Lower leg skin (tissue), 3 donors: ENCODE results near the gene SSH3.

ENCODE experiments used
- POLR2A ChIP-seq, 2 donors: fragments of 450-650 bp; IDR thresholded peaks; one replicate each; pipeline ENCODE4 v1.6.1; 2016 to 2017; ENCODE audit warnings: antibody characterized with exemption in 2 of 2, mild to moderate bottlenecking in 1 of 2, moderate library complexity in 1 of 2
- TF ChIP-seq, protein P1 (sequence below), 3 donors: fragments of 450-650 bp; IDR thresholded peaks; one replicate each; pipeline ENCODE4 v1.5.1; 2016; ENCODE audit warnings: antibody characterized with exemption in 3 of 3, mild to moderate bottlenecking in 3 of 3, moderate library complexity in 2 of 3

DNA sequence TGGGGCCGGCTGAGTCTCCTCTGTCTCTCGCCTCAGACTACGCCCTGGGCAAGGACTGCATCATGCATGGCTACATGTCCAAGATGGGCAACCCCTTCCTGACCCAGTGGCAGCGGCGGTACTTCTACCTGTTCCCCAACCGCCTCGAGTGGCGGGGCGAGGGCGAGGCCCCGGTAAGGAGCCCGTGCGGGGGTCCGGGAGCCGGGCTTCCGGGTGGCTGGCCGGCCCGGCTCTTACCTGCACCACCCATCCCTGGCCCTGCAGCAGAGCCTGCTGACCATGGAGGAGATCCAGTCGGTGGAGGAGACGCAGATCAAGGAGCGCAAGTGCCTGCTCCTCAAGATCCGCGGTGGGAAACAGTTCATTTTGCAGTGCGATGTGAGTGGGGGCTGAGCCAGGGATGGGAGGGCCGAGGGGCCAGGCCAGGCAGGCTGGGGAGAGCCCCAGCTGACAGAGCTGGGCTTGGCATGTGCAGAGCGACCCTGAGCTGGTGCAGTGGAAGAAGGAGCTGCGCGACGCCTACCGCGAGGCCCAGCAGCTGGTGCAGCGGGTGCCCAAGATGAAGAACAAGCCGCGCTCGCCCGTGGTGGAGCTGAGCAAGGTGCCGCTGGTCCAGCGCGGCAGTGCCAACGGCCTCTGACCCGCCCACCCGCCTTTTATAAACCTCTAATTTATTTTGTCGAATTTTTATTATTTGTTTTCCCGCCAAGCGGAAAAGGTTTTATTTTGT lies 18.4 kb upstream of the SSH3 start:
- no peak for TF ChIP-seq POLR2A (IDR thresholded peaks at IDR 0.05)
- TF ChIP-seq, protein P1, sequence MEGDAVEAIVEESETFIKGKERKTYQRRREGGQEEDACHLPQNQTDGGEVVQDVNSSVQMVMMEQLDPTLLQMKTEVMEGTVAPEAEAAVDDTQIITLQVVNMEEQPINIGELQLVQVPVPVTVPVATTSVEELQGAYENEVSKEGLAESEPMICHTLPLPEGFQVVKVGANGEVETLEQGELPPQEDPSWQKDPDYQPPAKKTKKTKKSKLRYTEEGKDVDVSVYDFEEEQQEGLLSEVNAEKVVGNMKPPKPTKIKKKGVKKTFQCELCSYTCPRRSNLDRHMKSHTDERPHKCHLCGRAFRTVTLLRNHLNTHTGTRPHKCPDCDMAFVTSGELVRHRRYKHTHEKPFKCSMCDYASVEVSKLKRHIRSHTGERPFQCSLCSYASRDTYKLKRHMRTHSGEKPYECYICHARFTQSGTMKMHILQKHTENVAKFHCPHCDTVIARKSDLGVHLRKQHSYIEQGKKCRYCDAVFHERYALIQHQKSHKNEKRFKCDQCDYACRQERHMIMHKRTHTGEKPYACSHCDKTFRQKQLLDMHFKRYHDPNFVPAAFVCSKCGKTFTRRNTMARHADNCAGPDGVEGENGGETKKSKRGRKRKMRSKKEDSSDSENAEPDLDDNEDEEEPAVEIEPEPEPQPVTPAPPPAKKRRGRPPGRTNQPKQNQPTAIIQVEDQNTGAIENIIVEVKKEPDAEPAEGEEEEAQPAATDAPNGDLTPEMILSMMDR (IDR thresholded peaks at IDR 0.05) = no peak
